ENCODE results near the gene NOX1. TPM values are rescaled to one million over a fixed set of nuclear protein-coding genes. Genes with fewer than 3 reads are reported as not detected.

NOX1 gene
- total RNA-seq, 1 donor from 2014 or later, result not detected

- TF ChIP-seq, protein P1, sequence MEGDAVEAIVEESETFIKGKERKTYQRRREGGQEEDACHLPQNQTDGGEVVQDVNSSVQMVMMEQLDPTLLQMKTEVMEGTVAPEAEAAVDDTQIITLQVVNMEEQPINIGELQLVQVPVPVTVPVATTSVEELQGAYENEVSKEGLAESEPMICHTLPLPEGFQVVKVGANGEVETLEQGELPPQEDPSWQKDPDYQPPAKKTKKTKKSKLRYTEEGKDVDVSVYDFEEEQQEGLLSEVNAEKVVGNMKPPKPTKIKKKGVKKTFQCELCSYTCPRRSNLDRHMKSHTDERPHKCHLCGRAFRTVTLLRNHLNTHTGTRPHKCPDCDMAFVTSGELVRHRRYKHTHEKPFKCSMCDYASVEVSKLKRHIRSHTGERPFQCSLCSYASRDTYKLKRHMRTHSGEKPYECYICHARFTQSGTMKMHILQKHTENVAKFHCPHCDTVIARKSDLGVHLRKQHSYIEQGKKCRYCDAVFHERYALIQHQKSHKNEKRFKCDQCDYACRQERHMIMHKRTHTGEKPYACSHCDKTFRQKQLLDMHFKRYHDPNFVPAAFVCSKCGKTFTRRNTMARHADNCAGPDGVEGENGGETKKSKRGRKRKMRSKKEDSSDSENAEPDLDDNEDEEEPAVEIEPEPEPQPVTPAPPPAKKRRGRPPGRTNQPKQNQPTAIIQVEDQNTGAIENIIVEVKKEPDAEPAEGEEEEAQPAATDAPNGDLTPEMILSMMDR (IDR thresholded peaks at IDR 0.05; ENCODE audit: unreplicated experiment), result no peak
- Mint-ChIP-seq H3K27ac (no peak overlapping the region), H3K27me3 (ENCODE audit: low read depth) (no peaks in the 10 kb centered on the region), H3K4me3 (no peak overlapping the region), H3K9me3 (peaks cover 14% of the 10 kb centered on the region), H3K4me1 (no peaks in the 10 kb centered on the region), H3K36me3 (peaks cover 36% of the 10 kb centered on the region)
- no peak for DNase-seq (ENCODE audit: low spot score in 2 of 2, unreplicated experiment in 2 of 2)
These were observed 42.8 kb downstream of the NOX1 start for GRCh38 chrX:100831219-100831946.

- Mint-ChIP-seq H3K27ac (no peak overlapping the region), H3K27me3 (ENCODE audit: low read depth) (no peaks in the 10 kb centered on the region), H3K4me1 (no peaks in the 10 kb centered on the region), H3K9me3 (peaks cover 12% of the 10 kb centered on the region), H3K36me3 (peaks cover 36% of the 10 kb centered on the region), H3K4me3 (no peak overlapping the region)
- TF ChIP-seq, protein P1 (IDR thresholded peaks at IDR 0.05; ENCODE audit: unreplicated experiment), result no peak
- no peak for DNase-seq (ENCODE audit: low spot score in 2 of 2, unreplicated experiment in 2 of 2)
These were observed 43.6 kb downstream of the NOX1 start for GRCh38 chrX:100830547-100830946.

DNA sequence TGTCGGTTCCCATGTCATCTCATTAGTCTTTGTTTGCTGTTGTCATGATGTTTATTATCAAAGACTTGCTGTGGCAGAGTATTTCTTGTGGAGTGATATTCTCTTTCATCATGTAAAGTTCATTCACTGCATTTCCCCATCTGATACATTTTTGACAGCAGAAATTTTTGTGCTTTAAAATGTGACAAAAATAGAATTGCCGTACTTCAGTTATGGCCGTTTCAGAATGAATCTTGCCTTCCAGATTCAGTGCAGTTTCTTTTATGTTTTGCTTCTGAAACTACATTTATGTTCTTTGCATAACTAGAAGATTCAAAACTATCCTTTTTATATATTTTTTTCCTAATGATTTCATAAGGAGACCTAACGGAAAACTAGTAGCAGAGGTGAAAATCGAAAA is 44.0 kb downstream of the NOX1 start:
- Mint-ChIP-seq H3K4me3 (no peak overlapping the region), H3K36me3 (peaks cover 36% of the 10 kb centered on the region)

DNA sequence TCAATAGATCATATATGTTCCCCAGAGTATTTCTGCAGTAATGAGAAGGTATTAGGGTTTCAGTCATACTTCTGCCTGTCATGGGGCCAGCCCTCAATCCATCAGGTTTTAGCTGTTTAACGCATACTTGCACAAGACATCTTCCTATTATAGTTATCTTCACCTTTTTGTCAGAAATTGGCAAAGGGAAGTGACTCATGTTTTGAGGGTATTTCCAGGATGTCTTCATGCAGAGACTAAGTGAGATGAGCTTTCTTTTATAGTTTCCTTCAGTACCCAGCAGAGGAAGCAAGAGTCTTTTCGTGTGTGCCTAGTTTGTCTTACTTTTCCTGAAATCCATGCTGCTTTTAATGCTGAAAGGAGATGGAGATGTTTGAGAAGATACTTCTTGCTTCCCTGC is 44.4 kb downstream of the NOX1 start:
- no peaks in the 10 kb centered on the region for H3K4me1 Mint-ChIP-seq
- DNase-seq (ENCODE audit: low spot score in 2 of 2, unreplicated experiment in 2 of 2), result no peak
- peaks cover 14% of the 10 kb centered on the region for H3K9me3 Mint-ChIP-seq
- H3K27me3 Mint-ChIP-seq (ENCODE audit: low read depth), result no peaks in the 10 kb centered on the region
- H3K4me3 Mint-ChIP-seq, result no peak overlapping the region
- H3K36me3 Mint-ChIP-seq, result peaks cover 35% of the 10 kb centered on the region
- TF ChIP-seq, protein P1 (IDR thresholded peaks at IDR 0.05; ENCODE audit: unreplicated experiment), result no peak
- H3K27ac Mint-ChIP-seq, result no peak overlapping the region

More for the DNA sequence above, 44.0 kb downstream of the NOX1 start:
- TF ChIP-seq, protein P1 (IDR thresholded peaks at IDR 0.05; ENCODE audit: unreplicated experiment), result no peak
- peaks cover 12% of the 10 kb centered on the region for H3K9me3 Mint-ChIP-seq
- H3K27me3 Mint-ChIP-seq (ENCODE audit: low read depth), result no peaks in the 10 kb centered on the region
- DNase-seq (ENCODE audit: low spot score in 2 of 2, unreplicated experiment in 2 of 2), result no peak
- H3K27ac Mint-ChIP-seq, result no peak overlapping the region
- no peaks in the 10 kb centered on the region for H3K4me1 Mint-ChIP-seq

DNA sequence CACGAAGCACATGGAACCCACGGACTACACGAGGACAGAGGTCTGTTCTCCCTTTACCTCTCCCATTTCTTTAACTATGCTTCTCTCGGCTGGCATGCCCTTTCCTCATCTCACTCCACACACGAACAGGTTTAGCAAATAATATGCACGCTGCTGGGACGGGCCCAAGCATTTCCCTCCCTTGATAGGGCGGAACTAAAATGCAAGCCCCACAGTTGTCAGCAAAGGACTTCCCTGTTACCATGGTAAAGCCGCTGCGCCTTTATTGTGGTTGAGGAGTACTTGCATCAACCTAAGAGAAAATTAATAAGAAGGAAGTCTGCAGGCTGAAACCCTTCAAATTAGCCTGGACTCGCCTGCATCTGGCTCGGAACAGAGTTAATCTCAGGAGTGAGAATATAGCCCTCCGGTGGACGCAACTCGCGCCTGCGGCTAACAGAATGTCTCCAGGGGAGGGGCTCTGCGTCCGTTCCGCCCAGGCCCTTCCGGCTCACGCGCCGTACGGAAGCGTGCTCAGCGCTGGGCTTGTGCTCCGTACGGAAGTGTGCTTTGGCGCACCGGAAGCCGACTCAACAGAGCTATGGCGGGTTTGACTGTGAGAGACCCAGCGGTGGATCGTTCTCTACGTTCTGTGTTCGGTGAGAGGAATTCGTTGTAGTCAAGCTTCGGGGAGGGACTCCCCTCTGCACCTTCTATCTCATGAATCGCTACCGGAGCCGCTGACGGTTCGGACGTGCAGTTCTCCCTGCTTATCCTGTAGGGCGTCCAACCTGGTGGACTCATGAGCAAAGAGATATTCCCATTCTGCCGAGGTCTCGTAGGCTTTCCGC is 54.1 kb downstream of the NOX1 start, which contains the start of gene CSTF2:
CSTF2 (plus strand) TSS at position 555 of the 830 bp plus-strand sequence; CDS start at position 581, 26 bp downstream.
- Mint-ChIP-seq H3K36me3 (peaks cover 7% of the 10 kb centered on the region), H3K27ac (peak within 1 kb of the TSS; percentile 69), H3K27me3 (ENCODE audit: low read depth) (peaks cover 19% of the 10 kb centered on the region), H3K4me1 (peaks cover 4% of the 10 kb centered on the region), H3K9me3 (peaks cover 17% of the 10 kb centered on the region), H3K4me3 (peak within 1 kb of the TSS; percentile 88)
- TF ChIP-seq, protein P1 (IDR thresholded peaks at IDR 0.05; ENCODE audit: unreplicated experiment), result no peak
- peak; percentile 37 to 75 for DNase-seq (ENCODE audit: low spot score in 2 of 2, unreplicated experiment in 2 of 2)

Measured in mesothelial cell of epicardium (in vitro differentiated cells).